Posterior cingulate gyrus (tissue), 11 donors: ENCODE results near the gene RAB43.
A peak's percentile ranks its signal among the peaks of the same experiment; 100 is the strongest.
"Not testable (repeated sequence)": the region's sequence is repeated elsewhere in the genome, so short reads cannot be mapped to it uniquely, and the experiment has no call there.

Source experiments
- DNase-seq, 10 donors: peaks; one replicate each; pipeline versions ENCODE4 v3.0.0 to v3.0.0-alpha.2; 2020 to 2021; ENCODE audit warnings: mixed read lengths in 3 of 10
- intact Hi-C: fragments of 100-400 bp; cut with DNase I; formaldehyde crosslinking; loops from one replicate; pipeline ENCODE4 v1.15.1; 2023

RAB43 gene

GRCh38 chr3:129103296-129103695, 18.3 kb downstream of the RAB43 start:
- intact Hi-C loops = no loop called here
- DNase-seq = peak in 2 of 10 donors; percentile 30 to 43

- intact Hi-C loops = no loop called here
- peak in 1 of 10 donors; percentile 58 for DNase-seq
Measured at GRCh38 chr3:129101370-129102138, 20.1 kb downstream of the RAB43 start.

- DNase-seq = peak in 1 of 10 donors; percentile 1
- intact Hi-C loops = no loop called here
Measured at GRCh38 chr3:129100274-129100673, 21.3 kb downstream of the RAB43 start.

- peak in 1 of 10 donors; percentile 67 for DNase-seq
- intact Hi-C loops = no loop called here
Measured at GRCh38 chr3:129095285-129095684, 26.3 kb downstream of the RAB43 start.

GRCh38 chr3:129088312-129088711, 33.3 kb downstream of the RAB43 start:
- intact Hi-C loops = loop anchor here (10.0 kb wide), 1 partner anchor 114 kb away; no protein-coding TSS in a partner anchor
- DNase-seq = not testable (repeated sequence)

GRCh38 chr3:129087904-129088303, 33.7 kb downstream of the RAB43 start:
- peak in 5 of 10 donors; percentile 23 to 87 (median 31) for DNase-seq
- intact Hi-C loops = loop anchor here (10.0 kb wide), 1 partner anchor 113 kb away; no protein-coding TSS in a partner anchor

- DNase-seq = peak in 1 of 10 donors; percentile 66
- intact Hi-C loops = loop anchor here (10.0 kb wide), 1 partner anchor 112 kb away; no protein-coding TSS in a partner anchor
Measured at GRCh38 chr3:129087138-129087702, 34.4 kb downstream of the RAB43 start.

GRCh38 chr3:129085818-129086217, 35.8 kb downstream of the RAB43 start:
- intact Hi-C loops = loop anchor here (10.0 kb wide), 1 partner anchor 111 kb away; no protein-coding TSS in a partner anchor
- DNase-seq = peak in 1 of 10 donors; percentile 56

GRCh38 chr3:129085165-129085715, 36.4 kb downstream of the RAB43 start:
- peak in 2 of 10 donors; percentile 62 to 87 for DNase-seq
- intact Hi-C loops = loop anchor here (10.0 kb wide), 1 partner anchor 110 kb away; no protein-coding TSS in a partner anchor

- intact Hi-C loops = loop anchor here (10.0 kb wide), 1 partner anchor 110 kb away; no protein-coding TSS in a partner anchor
- peak in 1 of 10 donors; percentile 69 for DNase-seq
Measured at GRCh38 chr3:129084501-129084900, 37.1 kb downstream of the RAB43 start.

- peak in 1 of 10 donors; percentile 69 for DNase-seq
- intact Hi-C loops = loop anchor here (10.0 kb wide), 1 partner anchor 107 kb away; no protein-coding TSS in a partner anchor
Measured at GRCh38 chr3:129082026-129082425, 39.6 kb downstream of the RAB43 start.

- intact Hi-C loops = loop anchor here (10.0 kb wide), 1 partner anchor 107 kb away; no protein-coding TSS in a partner anchor
- peak in 1 of 10 donors; percentile 16 for DNase-seq
Measured at GRCh38 chr3:129081503-129081902, 40.1 kb downstream of the RAB43 start.

GRCh38 chr3:129078510-129078909, 43.1 kb downstream of the RAB43 start:
- intact Hi-C loops = no loop called here
- DNase-seq = no peak

GRCh38 chr3:129077222-129077621, 44.4 kb downstream of the RAB43 start:
- intact Hi-C loops = no loop called here
- no peak for DNase-seq

- DNase-seq = no peak
- intact Hi-C loops = no loop called here
Measured at GRCh38 chr3:129070086-129070885, 51.3 kb downstream of the RAB43 start.

GRCh38 chr3:129069313-129070085, 52.1 kb downstream of the RAB43 start:
- intact Hi-C loops = not testable (repeated sequence)
- DNase-seq = peak in 1 of 10 donors; percentile 59

- peak in 1 of 10 donors; percentile 79 for DNase-seq
- intact Hi-C loops = no loop called here
Measured at GRCh38 chr3:129068291-129068886, 53.2 kb downstream of the RAB43 start.

- intact Hi-C loops = not testable (repeated sequence)
- DNase-seq = peak in 1 of 10 donors; percentile 22
Measured at GRCh38 chr3:129067719-129068118, 53.9 kb downstream of the RAB43 start.

GRCh38 chr3:129065720-129066073, 55.9 kb downstream of the RAB43 start:
- DNase-seq = peak in 1 of 10 donors; percentile 18
- intact Hi-C loops = no loop called here
